SU-DHL-6 (cell line): ENCODE results near the gene CTPS1.

Experiments used
- H2AFZ ChIP-seq: fragments of 200-600 bp; sonication (generic); 2 replicates; pipeline ENCODE4 v1.6.1; 2014; ENCODE audit warnings: low read depth, mild to moderate bottlenecking, moderate library complexity, mixed read lengths, antibody characterized with exemption, low read length; ENCODE audit not compliant: severe bottlenecking
- H3F3A ChIP-seq: fragments of 200-600 bp; shearing (Covaris generic); 2 replicates; pipeline ENCODE4 v1.6.0; 2016; ENCODE audit warnings: antibody characterized with exemption, mild to moderate bottlenecking; ENCODE audit not compliant: insufficient read depth
- H3K27ac ChIP-seq: fragments of 200-600 bp; sonication (generic); 2 replicates; pipeline ENCODE4 v1.5.1; 2016; ENCODE audit warnings: low read depth, mild to moderate bottlenecking, low read length, moderate library complexity, mixed read lengths
- H3K27me3 ChIP-seq: fragments of 200-600 bp; sonication (generic), shearing (Covaris generic); 2 replicates; pipeline ENCODE4 v1.6.0; 2014; ENCODE audit warnings: mild to moderate bottlenecking, low read length
- H3K36me3 ChIP-seq: fragments of 200-600 bp; sonication (generic); 2 replicates; pipeline ENCODE4 v1.6.1; 2014; ENCODE audit warnings: mild to moderate bottlenecking, low read length, mixed read lengths
- H3K4me2 ChIP-seq: fragments of 300-600, 200-600 bp; shearing (Covaris generic), sonication (generic); 2 replicates; pipeline ENCODE4 v1.6.0; 2014; ENCODE audit warnings: low read length, low read depth, mild to moderate bottlenecking; ENCODE audit not compliant: poor library complexity, severe bottlenecking
- H3K4me3 ChIP-seq: fragments of 200-600 bp; sonication (generic); 2 replicates; pipeline ENCODE4 v1.5.1; 2014; ENCODE audit warnings: antibody characterized with exemption, low read length, mild to moderate bottlenecking, mixed read lengths; ENCODE audit not compliant: insufficient read depth, poor library complexity, severe bottlenecking
- H3K79me2 ChIP-seq: fragments of 200-600 bp; sonication (generic); 2 replicates; pipeline ENCODE4 v1.6.1; 2014; ENCODE audit warnings: mild to moderate bottlenecking, low read length, moderate library complexity; ENCODE audit not compliant: insufficient read depth
- H3K9ac ChIP-seq: fragments of 200-600 bp; sonication (generic); 2 replicates; pipeline ENCODE4 v1.7.0; 2014; ENCODE audit warnings: mild to moderate bottlenecking, low read length
- H3K9me2 ChIP-seq: fragments of 200-600 bp; sonication (generic); replicated peaks from 2 replicates; pipeline ENCODE4 v1.6.1; 2014; ENCODE audit warnings: low read length; ENCODE audit not compliant: insufficient read depth
- H3K9me3 ChIP-seq: fragments of 200-600 bp; sonication (generic); 2 replicates; pipeline ENCODE4 v1.6.1; 2014; ENCODE audit warnings: low read length, mixed read lengths; ENCODE audit not compliant: insufficient read depth
- H4K20me1 ChIP-seq: fragments of 200-600 bp; sonication (generic); 2 replicates; pipeline ENCODE4 v1.6.1; 2014; ENCODE audit warnings: low read depth, mild to moderate bottlenecking, antibody characterized with exemption, low read length, moderate library complexity, mixed read lengths
- EZH2phosphoT487 ChIP-seq: fragments of 200-600 bp; sonication (generic), shearing (Covaris generic); conservative IDR thresholded peaks from 2 replicates; pipeline ENCODE4 v1.6.1; 2018; ENCODE audit warnings: mild to moderate bottlenecking, antibody characterized with exemption, low read length, moderate library complexity, mixed read lengths
- TF ChIP-seq, protein P1 (sequence below): fragments of 200-600 bp; sonication (generic); IDR thresholded peaks from one replicate; pipeline ENCODE4 v1.5.1; 2017; ENCODE audit warnings: antibody characterized with exemption, mild to moderate bottlenecking, low read length, moderate library complexity; ENCODE audit not compliant: insufficient read depth, poor library complexity, severe bottlenecking

Gene CTPS1

GRCh38 chr1:40932006-40932405, 47.5 kb upstream of the CTPS1 start:
- no peak overlapping the region for H3K27ac ChIP-seq
- no peaks in the 10 kb centered on the region for H4K20me1 ChIP-seq
- H3F3A ChIP-seq: no peaks in the 10 kb centered on the region
- TF ChIP-seq, protein P1, sequence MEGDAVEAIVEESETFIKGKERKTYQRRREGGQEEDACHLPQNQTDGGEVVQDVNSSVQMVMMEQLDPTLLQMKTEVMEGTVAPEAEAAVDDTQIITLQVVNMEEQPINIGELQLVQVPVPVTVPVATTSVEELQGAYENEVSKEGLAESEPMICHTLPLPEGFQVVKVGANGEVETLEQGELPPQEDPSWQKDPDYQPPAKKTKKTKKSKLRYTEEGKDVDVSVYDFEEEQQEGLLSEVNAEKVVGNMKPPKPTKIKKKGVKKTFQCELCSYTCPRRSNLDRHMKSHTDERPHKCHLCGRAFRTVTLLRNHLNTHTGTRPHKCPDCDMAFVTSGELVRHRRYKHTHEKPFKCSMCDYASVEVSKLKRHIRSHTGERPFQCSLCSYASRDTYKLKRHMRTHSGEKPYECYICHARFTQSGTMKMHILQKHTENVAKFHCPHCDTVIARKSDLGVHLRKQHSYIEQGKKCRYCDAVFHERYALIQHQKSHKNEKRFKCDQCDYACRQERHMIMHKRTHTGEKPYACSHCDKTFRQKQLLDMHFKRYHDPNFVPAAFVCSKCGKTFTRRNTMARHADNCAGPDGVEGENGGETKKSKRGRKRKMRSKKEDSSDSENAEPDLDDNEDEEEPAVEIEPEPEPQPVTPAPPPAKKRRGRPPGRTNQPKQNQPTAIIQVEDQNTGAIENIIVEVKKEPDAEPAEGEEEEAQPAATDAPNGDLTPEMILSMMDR: no peak
- TF ChIP-seq EZH2phosphoT487: no peak
- H3K9me2 ChIP-seq: no peaks in the 10 kb centered on the region
- H3K9ac ChIP-seq: no peak overlapping the region
- H2AFZ ChIP-seq: no peak overlapping the region
- H3K79me2 ChIP-seq: no peaks in the 10 kb centered on the region
- H3K9me3 ChIP-seq: no peaks in the 10 kb centered on the region
- no peaks in the 10 kb centered on the region for H3K36me3 ChIP-seq
- no peak overlapping the region for H3K4me2 ChIP-seq
- H3K27me3 ChIP-seq: no peaks in the 10 kb centered on the region
- H3K4me3 ChIP-seq: no peak overlapping the region

DNA sequence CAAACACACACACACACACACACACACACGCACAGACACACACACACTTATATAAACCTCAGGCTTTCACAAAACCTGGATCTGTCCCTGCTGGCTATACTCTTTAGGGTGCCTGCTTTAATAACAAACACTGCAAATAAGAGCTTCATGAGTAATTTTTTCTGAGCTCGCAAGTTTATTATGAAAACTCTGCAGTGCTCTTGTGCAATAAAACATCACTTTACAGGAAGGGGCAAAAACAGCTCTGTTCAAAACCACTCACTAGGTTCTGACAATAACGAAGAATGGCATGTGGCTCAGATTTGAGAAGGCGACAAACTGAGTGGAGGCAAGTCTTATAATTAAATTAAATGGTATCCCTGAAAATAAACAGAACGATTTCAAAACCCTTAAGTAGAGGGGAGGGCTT, 42.6 kb upstream of the CTPS1 start:
- H3F3A ChIP-seq: no peaks in the 10 kb centered on the region
- no peaks in the 10 kb centered on the region for H3K79me2 ChIP-seq
- H3K27ac ChIP-seq: no peak overlapping the region
- no peak overlapping the region for H3K4me3 ChIP-seq
- H3K9me3 ChIP-seq: no peaks in the 10 kb centered on the region
- no peaks in the 10 kb centered on the region for H3K9me2 ChIP-seq
- TF ChIP-seq EZH2phosphoT487: no peak
- TF ChIP-seq, protein P1: no peak
- H3K9ac ChIP-seq: no peak overlapping the region
- no peaks in the 10 kb centered on the region for H3K36me3 ChIP-seq
- H4K20me1 ChIP-seq: no peaks in the 10 kb centered on the region
- H3K27me3 ChIP-seq: no peaks in the 10 kb centered on the region
- no peak overlapping the region for H2AFZ ChIP-seq
- no peak overlapping the region for H3K4me2 ChIP-seq

DNA sequence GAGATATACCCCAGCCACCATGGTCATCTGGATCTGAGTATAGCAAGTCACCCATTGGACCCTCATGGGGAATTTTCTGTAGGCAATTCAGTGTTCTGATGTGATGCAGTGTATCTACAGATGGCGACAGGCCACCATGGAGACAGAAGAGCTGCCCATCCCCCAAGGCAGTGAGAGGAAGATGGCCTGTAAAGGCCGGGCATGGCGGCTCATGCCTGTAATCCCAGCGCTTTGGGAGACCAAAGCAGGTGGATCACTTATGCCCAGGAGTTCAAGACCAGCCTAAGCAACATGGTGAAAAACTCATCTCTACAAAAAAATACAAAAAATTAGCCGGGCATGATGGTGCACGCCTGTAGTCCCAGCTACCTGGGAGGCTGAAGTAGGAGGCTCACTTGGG, 41.1 kb upstream of the CTPS1 start:
- Histone ChIP-seq H3K4me2 (no peak overlapping the region), H2AFZ (no peak overlapping the region), H3K36me3 (no peaks in the 10 kb centered on the region), H3K79me2 (no peaks in the 10 kb centered on the region), H3K27me3 (no peaks in the 10 kb centered on the region), H4K20me1 (no peaks in the 10 kb centered on the region), H3F3A (no peaks in the 10 kb centered on the region), H3K9ac (no peak overlapping the region), H3K27ac (no peak overlapping the region), H3K9me2 (no peaks in the 10 kb centered on the region), H3K4me3 (no peak overlapping the region), H3K9me3 (no peaks in the 10 kb centered on the region)
- TF ChIP-seq, protein P1: no peak
- TF ChIP-seq EZH2phosphoT487: no peak
